IMR-90 (cell line): ENCODE measurements around the gene CCDC97. TPM values are rescaled to one million over a fixed set of nuclear protein-coding genes. Genes with fewer than 3 reads are reported as not detected.

Source experiments
- ATAC-seq: fragments of 200-7000 bp; cut with Tn5 transposase; 2 replicates; pipeline ENCODE4 v1.9.1; 2020; ENCODE audit warnings: low read depth, mild to moderate bottlenecking, moderate library complexity
- BruUV-seq: library from RNA; stranded (reverse); fragments of 400-500 nt; replicated peaks from 2 replicates; lab custom pipeline; 2021; lab: Mats Ljungman, UMichigan
- CTCF ChIA-PET: fragments of 300-600 bp; formaldehyde crosslinking; extraction: SDS; loops from one replicate; lab custom pipeline; 2021; ENCODE audit warnings: antibody characterized with exemption; lab: Yijun Ruan, JAX
- POLR2A ChIA-PET: fragments of 300-600 bp; sonication (Branson Sonifier 250); formaldehyde crosslinking; loops from one replicate; lab custom pipeline; 2022; ENCODE audit warnings: antibody characterized with exemption; ENCODE audit not compliant: unreplicated experiment; lab: Charles Lee
- DNase-seq: peaks from one replicate; pipeline ENCODE4 v3.0.0; 2013
- H2AFZ ChIP-seq: replicated peaks from 2 replicates; pipeline ENCODE3; 2013; ENCODE audit warnings: low read length, mild to moderate bottlenecking; ENCODE audit not compliant: poor library complexity
- H2AK5ac ChIP-seq: 2 replicates; pipeline ENCODE4 v1.6.1; 2013; ENCODE audit warnings: low read depth, low read length, inconsistent platforms
- H2AK9ac ChIP-seq: replicated peaks from 2 replicates; pipeline ENCODE3; 2013; ENCODE audit warnings: mild to moderate bottlenecking, low read depth, low read length, moderate library complexity; ENCODE audit not compliant: poor library complexity
- H2BK120ac ChIP-seq: 2 replicates; pipeline ENCODE4 v1.6.1; 2013; ENCODE audit warnings: low read depth, low read length, inconsistent platforms
- H2BK15ac ChIP-seq: 3 replicates; pipeline ENCODE4 v1.6.1; 2013; ENCODE audit warnings: low read depth, low read length, inconsistent platforms
- H2BK20ac ChIP-seq: 2 replicates; pipeline ENCODE4 v1.6.1; 2013; ENCODE audit warnings: low read depth, mild to moderate bottlenecking, inconsistent platforms, low read length, moderate library complexity
- H2BK5ac ChIP-seq: 2 replicates; pipeline ENCODE4 v1.6.1; 2013; ENCODE audit warnings: mild to moderate bottlenecking, low read depth, low read length, inconsistent platforms; ENCODE audit not compliant: poor library complexity, severe bottlenecking
- H3K14ac ChIP-seq: replicated peaks from 2 replicates; pipeline ENCODE4 v1.6.1; 2013; ENCODE audit warnings: low read depth, low read length, inconsistent platforms
- H3K18ac ChIP-seq: 2 replicates; pipeline ENCODE4 v1.6.1; 2013; ENCODE audit warnings: low read depth, low read length, control low read depth
- H3K23ac ChIP-seq: 2 replicates; pipeline ENCODE4 v1.6.1; 2013; ENCODE audit warnings: low read depth, low read length, inconsistent platforms
- H3K27ac ChIP-seq: 2 replicates; pipeline ENCODE4 v1.5.1; 2013; ENCODE audit warnings: mild to moderate bottlenecking, control low read depth, low read length; ENCODE audit not compliant: insufficient read depth
- H3K27me3 ChIP-seq: 2 replicates; pipeline ENCODE4 v1.6.1; 2013; ENCODE audit warnings: low read length; ENCODE audit not compliant: control insufficient read depth, insufficient read depth
- H3K36me3 ChIP-seq: 2 replicates; pipeline ENCODE4 v1.6.1; 2013; ENCODE audit warnings: low read length, mixed read lengths; ENCODE audit not compliant: control insufficient read depth, insufficient read depth
- H3K4ac ChIP-seq: 2 replicates; pipeline ENCODE4 v1.6.1; 2013; ENCODE audit warnings: low read depth, low read length, inconsistent platforms
- H3K4me1 ChIP-seq: 2 replicates; pipeline ENCODE4 v1.6.1; 2013; ENCODE audit warnings: low read length, mixed read lengths; ENCODE audit not compliant: control insufficient read depth, insufficient read depth
- H3K4me2 ChIP-seq: 2 replicates; pipeline ENCODE4 v1.6.1; 2013; ENCODE audit warnings: low read depth, mild to moderate bottlenecking, control low read depth, low read length, moderate library complexity
- H3K4me3 ChIP-seq: 2 replicates; pipeline ENCODE4 v1.5.1; 2013; ENCODE audit warnings: low read depth, mild to moderate bottlenecking, control low read depth, low read length, moderate library complexity; ENCODE audit not compliant: insufficient read depth
- H3K56ac ChIP-seq: 2 replicates; pipeline ENCODE4 v1.6.1; 2013; ENCODE audit warnings: low read length, inconsistent platforms; ENCODE audit not compliant: insufficient read depth; ENCODE audit errors: extremely low read depth
- H3K79me1 ChIP-seq, 2 experiments: 2 replicates each; pipeline ENCODE4 v1.6.1; 2013; ENCODE audit warnings: low read length in 2 of 2, inconsistent platforms in 1 of 2, low read depth in 1 of 2
- H3K9ac ChIP-seq: 2 replicates; pipeline ENCODE4 v1.6.1; 2013; ENCODE audit warnings: low read depth, low read length, control low read depth
- H3K9me1 ChIP-seq: 2 replicates; pipeline ENCODE4 v1.6.1; 2013; ENCODE audit warnings: low read length, inconsistent platforms; ENCODE audit not compliant: insufficient read depth
- H3K9me3 ChIP-seq: 2 replicates; pipeline ENCODE4 v1.6.1; 2013; ENCODE audit warnings: low read length; ENCODE audit not compliant: control insufficient read depth, insufficient read depth
- H4K20me1 ChIP-seq: 2 replicates; pipeline ENCODE4 v1.6.1; 2013; ENCODE audit warnings: low read length, inconsistent platforms; ENCODE audit not compliant: insufficient read depth
- H4K5ac ChIP-seq: 2 replicates; pipeline ENCODE4 v1.6.1; 2013; ENCODE audit warnings: mild to moderate bottlenecking, low read depth, low read length, control low read depth
- H4K8ac ChIP-seq, 2 experiments: 2 replicates each; pipeline ENCODE4 v1.6.1; 2013; ENCODE audit warnings: low read depth in 2 of 2, low read length in 2 of 2, control low read depth in 1 of 2, inconsistent platforms in 1 of 2
- H4K91ac ChIP-seq: 2 replicates; pipeline ENCODE4 v1.6.1; 2013; ENCODE audit warnings: low read depth, low read length, inconsistent platforms; ENCODE audit not compliant: insufficient read depth
- BHLHE40 ChIP-seq: fragments of 150-350 bp; IDR thresholded peaks from 2 replicates; pipeline ENCODE4 v1.6.1; 2016; ENCODE audit warnings: mild to moderate bottlenecking, low read depth, low read length
- CHD1 ChIP-seq: IDR thresholded peaks from 2 replicates; pipeline ENCODE4 v1.6.1; 2012; ENCODE audit warnings: low read depth, low read length, improper control_type of control experiment
- CTCF ChIP-seq: conservative IDR thresholded peaks from 2 replicates; pipeline ENCODE4 v1.5.1; 2012; ENCODE audit warnings: mild to moderate bottlenecking, low read depth, low read length, improper control_type of control experiment
- FOS ChIP-seq: fragments of 150-350 bp; IDR thresholded peaks from 2 replicates; pipeline ENCODE4 v1.6.1; 2016; ENCODE audit warnings: low read depth, low read length
- MAFK ChIP-seq: IDR thresholded peaks from 2 replicates; pipeline ENCODE4 v1.6.1; 2012; ENCODE audit warnings: low read depth, low read length, improper control_type of control experiment
- MXI1 ChIP-seq: IDR thresholded peaks from 2 replicates; pipeline ENCODE4 v1.6.1; 2012; ENCODE audit warnings: low read depth, mild to moderate bottlenecking, low read length, moderate library complexity, borderline replicate concordance
- POLR2A ChIP-seq: IDR thresholded peaks from 2 replicates; pipeline ENCODE4 v1.6.1; 2012; ENCODE audit warnings: mild to moderate bottlenecking, low read depth, low read length
- RAD21 ChIP-seq: IDR thresholded peaks from 2 replicates; pipeline ENCODE4 v1.6.1; 2012; ENCODE audit warnings: low read length, improper control_type of control experiment
- RCOR1 ChIP-seq: IDR thresholded peaks from 2 replicates; pipeline ENCODE4 v1.6.1; 2012; ENCODE audit warnings: mild to moderate bottlenecking, low read length, improper control_type of control experiment; ENCODE audit not compliant: insufficient replicate concordance
- RFX5 ChIP-seq: IDR thresholded peaks from 2 replicates; pipeline ENCODE4 v1.8.0; 2012; ENCODE audit warnings: low read depth, mild to moderate bottlenecking, low read length, moderate library complexity
- SMC3 ChIP-seq: fragments of 150-350 bp; IDR thresholded peaks from 2 replicates; pipeline ENCODE4 v1.6.1; 2016; ENCODE audit warnings: low read depth, mild to moderate bottlenecking, antibody characterized with exemption, low read length, moderate library complexity
- WGBS, 2 experiments: methylation state at CpG; one replicate each; pipeline versions ENCODE4 v1.1.5 to v1.1.7; 2013; ENCODE audit warnings: missing lambda C conversion rate in 2 of 2; ENCODE audit not compliant: insufficient read length in 1 of 2; ENCODE audit errors: extremely low coverage in 2 of 2; 5-methylcytosine and 5-hydroxymethylcytosine counted together
- dilution Hi-C: fragments of 300-500 bp; cut with HindIII; formaldehyde crosslinking; loops from one replicate; pipeline ENCODE4 v1.14.3; 2018; ENCODE audit warnings: low sequenced_read_pairs; ENCODE audit not compliant: unreplicated experiment
- in situ Hi-C: fragments of 300-500 bp; cut with MboI; formaldehyde crosslinking; loops from 3 replicates; pipeline ENCODE4 v1.14.3; 2019; ENCODE audit warnings: low sequenced_read_pairs, inconsistent platforms, mixed read lengths
- intact Hi-C: fragments of 100-400 bp; cut with micrococcal nuclease; formaldehyde crosslinking; loops from 2 replicates; pipeline ENCODE4 v1.10.0; 2022
- polyA plus RNA-seq, 3 experiments: library from polyadenylated mRNA; depleted of rRNA; stranded (reverse); fragments of >200 nt; gene quantifications; 2 replicates each; pipeline ENCODE4 v1.2.3, GENCODE V29; 2012; ENCODE audit warnings: low replicate concordance in 1 of 3
- total RNA-seq: library from RNA; depleted of rRNA; stranded (reverse); fragments of >200 nt; gene quantifications from 2 replicates; pipeline ENCODE4 v1.2.3, GENCODE V29; 2012
- TF ChIP-seq, protein P1 (sequence below): fragments of 150-350 bp; IDR thresholded peaks from 2 replicates; pipeline ENCODE4 v1.6.1; 2016; ENCODE audit warnings: low read depth, mild to moderate bottlenecking, low read length, moderate library complexity, borderline replicate concordance

Gene CCDC97
- total and polyA plus RNA-seq, 2 of the 4 experiments (the other 2 are of a cell fraction): 4.1 to 11.0 TPM

GRCh38 chr19:41307954-41308449 is 2.0 kb upstream of the CCDC97 start (continued):
- TF ChIP-seq, protein P1, sequence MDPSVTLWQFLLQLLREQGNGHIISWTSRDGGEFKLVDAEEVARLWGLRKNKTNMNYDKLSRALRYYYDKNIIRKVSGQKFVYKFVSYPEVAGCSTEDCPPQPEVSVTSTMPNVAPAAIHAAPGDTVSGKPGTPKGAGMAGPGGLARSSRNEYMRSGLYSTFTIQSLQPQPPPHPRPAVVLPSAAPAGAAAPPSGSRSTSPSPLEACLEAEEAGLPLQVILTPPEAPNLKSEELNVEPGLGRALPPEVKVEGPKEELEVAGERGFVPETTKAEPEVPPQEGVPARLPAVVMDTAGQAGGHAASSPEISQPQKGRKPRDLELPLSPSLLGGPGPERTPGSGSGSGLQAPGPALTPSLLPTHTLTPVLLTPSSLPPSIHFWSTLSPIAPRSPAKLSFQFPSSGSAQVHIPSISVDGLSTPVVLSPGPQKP: no peak

- DNase-seq: peak; percentile 86
- intact Hi-C loops: loop anchor here (1.0 to 2.0 kb wide), 3 partner anchors 44 to 334 kb away; partner anchors contain the start of gene HNRNPUL1
- H3K79me1 ChIP-seq: peaks cover 14 to 51% of the 10 kb centered on the region in 2 experiments; a peak in 3 of 4 replicates
- dilution Hi-C loops: no loop called here
- ChIA-PET POLR2A (interaction anchor here (0.6 to 0.7 kb wide), 2 partner anchors 24 to 103 kb away, joined by 3 to 7 read pairs; no protein-coding TSS in a partner anchor), CTCF (interaction anchor here (0.6 to 1.8 kb wide), 10 partner anchors 10 to 124 kb away, joined by 3 to 8 read pairs (median 4); no protein-coding TSS in a partner anchor)
- in situ Hi-C loops: no loop called here
- peaks cover 7% of the 10 kb centered on the region for H3K4me1 ChIP-seq
- WGBS, 2 experiments: 31% methylated on average over 2 of the region's 8 CpGs; no CpG with 5 or more reads in 1 of the 2 experiments
- H4K5ac ChIP-seq: 0 out of 2 replicates have a peak overlapping the region, but pooled peaks have one; percentile 31
- no peak overlapping the region for H3K56ac ChIP-seq
- peak overlapping the region; percentile 49 for H2AK5ac ChIP-seq
- H4K91ac ChIP-seq: peak overlapping the region; percentile 50; the same call in 1 of the 2 replicates
- H3K14ac ChIP-seq: 0 out of 2 replicates have a peak overlapping the region, but pooled peaks have one; percentile 100
- no TSS peak for BruUV-seq
- no peaks in the 10 kb centered on the region; the same call in none of the 2 replicates for H3K9me1 ChIP-seq
- H3K23ac ChIP-seq: peak overlapping the region; percentile 67; the same call in 1 of the 2 replicates
- peak overlapping the region; percentile 34 for H3K27ac ChIP-seq
- peak overlapping the region; percentile 88; the same call in 1 of the 2 replicates for H3K4me2 ChIP-seq
- H3K4ac ChIP-seq: peak overlapping the region; percentile 100
- H4K20me1 ChIP-seq: peaks cover 22% of the 10 kb centered on the region; the same call in 1 of the 2 replicates
- H4K8ac ChIP-seq: peak overlapping the region; percentile 97 to 98; a peak in 3 of 4 replicates
- H3K9ac ChIP-seq: peak overlapping the region; percentile 100
- H3K36me3 ChIP-seq: peaks cover 49% of the 10 kb centered on the region
- no peak overlapping the region for H2BK120ac ChIP-seq
- H3K27me3 ChIP-seq: no peaks in the 10 kb centered on the region
- no peak overlapping the region for H3K4me3 ChIP-seq
- H2BK20ac ChIP-seq: no peak overlapping the region
- no peaks in the 10 kb centered on the region for H3K9me3 ChIP-seq
- no peak overlapping the region for H3K18ac ChIP-seq
- H2AFZ ChIP-seq: no peak overlapping the region
- no peak overlapping the region for H2BK15ac ChIP-seq
- H2BK5ac ChIP-seq: peak overlapping the region; percentile 48
- peak; percentile 50 for ATAC-seq
- H2AK9ac ChIP-seq: peak overlapping the region; percentile 80
- TF ChIP-seq RCOR1 (no peak), RFX5 (no peak), CHD1 (no peak), CTCF (peak; percentile 97), RAD21 (peak; percentile 90), SMC3 (peak; percentile 56), MXI1 (no peak), BHLHE40 (no peak), POLR2A (no peak; the same call in 1 of the 2 replicates), MAFK (no peak), FOS (no peak)
Measured at GRCh38 chr19:41308450-41309179, 1.4 kb upstream of the CCDC97 start.
